Nephron (organoid): ENCODE data around the gene TLCD1.

ENCODE experiments used
- H3K27ac Mint-ChIP-seq, 3 experiments: 2 replicates each; pipeline ENCODE4 v1.8.0; 2020; ENCODE audit warnings: mixed read lengths in 3 of 3, mild to moderate bottlenecking in 2 of 3, moderate library complexity in 1 of 3
- H3K27me3 Mint-ChIP-seq: 2 replicates; pipeline ENCODE4 v1.8.0; 2021; ENCODE audit warnings: low read depth, mild to moderate bottlenecking, moderate library complexity, mixed read lengths
- H3K36me3 Mint-ChIP-seq: 2 replicates; pipeline ENCODE4 v1.8.0; 2020; ENCODE audit warnings: low read depth, mixed read lengths
- H3K4me1 Mint-ChIP-seq: 2 replicates; pipeline ENCODE4 v1.8.0; 2020; ENCODE audit warnings: mixed read lengths
- H3K4me3 Mint-ChIP-seq, 3 experiments: 2 replicates each; pipeline ENCODE4 v1.8.0; 2020; ENCODE audit warnings: mild to moderate bottlenecking in 3 of 3, mixed read lengths in 3 of 3, moderate library complexity in 2 of 3
- H3K9me3 Mint-ChIP-seq: 2 replicates; pipeline ENCODE4 v1.8.0; 2020; ENCODE audit warnings: mixed read lengths
- CTCF ChIP-seq, 3 experiments: fragments of 200-600 bp; sonication (generic); IDR thresholded peaks; one replicate each; pipeline ENCODE4 v1.5.0; 2021; ENCODE audit warnings: antibody characterized with exemption in 3 of 3; ENCODE audit not compliant: unreplicated experiment in 3 of 3

TLCD1 gene

GRCh38 chr17:28712032-28712704, 13.9 kb downstream of the TLCD1 start:
- Mint-ChIP-seq H3K4me1 (peaks cover 33% of the 10 kb centered on the region), H3K9me3 (no peaks in the 10 kb centered on the region), H3K27ac (peak overlapping the region; percentile 96 to 100 (median 97)), H3K4me3 (peak overlapping the region; percentile 92 to 98 (median 94)), H3K36me3 (peaks cover 30% of the 10 kb centered on the region), H3K27me3 (no peaks in the 10 kb centered on the region)
- no peak for TF ChIP-seq CTCF (IDR thresholded peaks at IDR 0.05; ENCODE audit: unreplicated experiment in 3 of 3)

- peaks cover 34% of the 10 kb centered on the region for H3K4me1 Mint-ChIP-seq
- peak within 1 kb of the TSS; percentile 92 to 98 (median 94) for H3K4me3 Mint-ChIP-seq
- no peak for TF ChIP-seq CTCF (IDR thresholded peaks at IDR 0.05; ENCODE audit: unreplicated experiment in 3 of 3)
- peaks cover 30% of the 10 kb centered on the region for H3K36me3 Mint-ChIP-seq
- H3K27ac Mint-ChIP-seq: peak within 1 kb of the TSS; percentile 97 to 100 (median 100)
- no peaks in the 10 kb centered on the region for H3K27me3 Mint-ChIP-seq
- H3K9me3 Mint-ChIP-seq: no peaks in the 10 kb centered on the region
Observed at GRCh38 chr17:28711723-28712031, 14.4 kb downstream of the TLCD1 start, which contains the start of gene PROCA1. Gene PROCA1, minus strand, starts transcription at chr17:28711888. Its CDS starts 228 bp downstream, at chr17:28711660.

GRCh38 chr17:28710861-28711722, 14.9 kb downstream of the TLCD1 start:
- H3K27me3 Mint-ChIP-seq: no peaks in the 10 kb centered on the region
- H3K9me3 Mint-ChIP-seq: no peaks in the 10 kb centered on the region
- H3K4me1 Mint-ChIP-seq: peaks cover 29% of the 10 kb centered on the region
- peak overlapping the region; percentile 97 to 100 (median 100) for H3K27ac Mint-ChIP-seq
- peaks cover 28% of the 10 kb centered on the region for H3K36me3 Mint-ChIP-seq
- TF ChIP-seq CTCF (IDR thresholded peaks at IDR 0.05; ENCODE audit: unreplicated experiment in 3 of 3): no peak
- peak overlapping the region; percentile 92 to 98 (median 94) for H3K4me3 Mint-ChIP-seq

- Mint-ChIP-seq H3K4me1 (peaks cover 13% of the 10 kb centered on the region), H3K27ac (peak overlapping the region; percentile 6 to 37 (median 11)), H3K4me3 (peak overlapping the region in 1 of 3 experiments; percentile 59), H3K27me3 (no peaks in the 10 kb centered on the region), H3K9me3 (no peaks in the 10 kb centered on the region), H3K36me3 (peaks cover 15% of the 10 kb centered on the region)
- TF ChIP-seq CTCF (IDR thresholded peaks at IDR 0.05; ENCODE audit: unreplicated experiment in 3 of 3): no peak
Observed at GRCh38 chr17:28707339-28707720, 18.7 kb downstream of the TLCD1 start.

- TF ChIP-seq CTCF (IDR thresholded peaks at IDR 0.05; ENCODE audit: unreplicated experiment in 3 of 3): no peak
- Mint-ChIP-seq H3K27ac (peak overlapping the region; percentile 11 to 58 (median 37)), H3K4me1 (peaks cover 9% of the 10 kb centered on the region), H3K4me3 (peak overlapping the region in 1 of 3 experiments; percentile 59), H3K9me3 (no peaks in the 10 kb centered on the region), H3K27me3 (no peaks in the 10 kb centered on the region), H3K36me3 (peaks cover 19% of the 10 kb centered on the region)
Observed at GRCh38 chr17:28706471-28707338, 19.3 kb downstream of the TLCD1 start.
